Uterus (tissue), 4 donors: ENCODE data around the gene ELOVL5. TPM values are rescaled to one million over a fixed set of nuclear protein-coding genes. Genes with fewer than 3 reads are reported as not detected.
A peak's percentile ranks its signal among the peaks of the same experiment; 100 is the strongest.

Source experiments
- DNase-seq, 2 donors: peaks; one replicate each; pipeline ENCODE4 v3.0.0-alpha.2; 2019 to 2020
- H3K27ac ChIP-seq, 2 donors: fragments of 200-600 bp; sonication (generic); 1 replicate in 1 of 2; 2 replicates in 1 of 2; pipeline ENCODE4 v1.5.1; 2016 to 2018
- H3K27me3 ChIP-seq, 2 donors: fragments of 200-600 bp; sonication (generic); one replicate each; pipeline ENCODE4 v1.5.1; 2018 to 2019; ENCODE audit warnings: control low read depth in 1 of 2
- H3K36me3 ChIP-seq, 2 donors: fragments of 200-600 bp; sonication (generic); one replicate each; pipeline ENCODE4 v1.5.1; 2019; ENCODE audit warnings: control low read depth in 1 of 2
- H3K4me1 ChIP-seq, 2 donors: fragments of 200-600 bp; sonication (generic); one replicate each; pipeline ENCODE4 v1.5.1; 2018 to 2019; ENCODE audit warnings: control low read depth in 1 of 2
- H3K4me3 ChIP-seq, 2 donors: fragments of 200-600 bp; sonication (generic); 1 replicate in 1 of 2; 2 replicates in 1 of 2; pipeline ENCODE4 v1.5.1; 2018 to 2019; ENCODE audit warnings: mild to moderate bottlenecking in 1 of 2
- H3K9me3 ChIP-seq, 2 donors: fragments of 200-600 bp; sonication (generic); one replicate each; pipeline ENCODE4 v1.5.1; 2019; ENCODE audit warnings: control low read depth in 1 of 2
- POLR2A ChIP-seq, 2 donors: fragments of 450-650 bp; IDR thresholded peaks; one replicate each; pipeline ENCODE4 v1.6.1; 2016; ENCODE audit warnings: antibody characterized with exemption in 2 of 2, mild to moderate bottlenecking in 1 of 2, moderate library complexity in 1 of 2
- intact Hi-C: fragments of 100-400 bp; cut with DNase I; formaldehyde crosslinking; loops from one replicate; pipeline ENCODE4 v1.15.1; 2023; ENCODE audit warnings: low total_unique reads
- total RNA-seq, 4 donors: library from RNA; depleted of rRNA in 3 of 4; stranded (reverse); fragments of >200 nt in 3 of 4; gene quantifications; one replicate each; pipeline versions ENCODE4 v1.1.0 to v1.2.4, GENCODE V29; 2014 to 2023
- TF ChIP-seq, protein P1 (sequence below), 4 experiments: fragments of 200-600 bp in 2 of 4; fragments of 450-650 bp in 2 of 4; sonication (generic) in 2 of 4; IDR thresholded peaks; one replicate each; pipeline ENCODE4 v1.5.1; 2016 to 2019; ENCODE audit warnings: antibody characterized with exemption in 4 of 4, mild to moderate bottlenecking in 2 of 4, moderate library complexity in 1 of 4
- donor health status: DM: yes; HTN: yes; CAD: no.

ELOVL5 gene
- total RNA-seq, 4 donors from 2014 or later, result 26.4 to 80.7 (median 48.4) TPM

DNA sequence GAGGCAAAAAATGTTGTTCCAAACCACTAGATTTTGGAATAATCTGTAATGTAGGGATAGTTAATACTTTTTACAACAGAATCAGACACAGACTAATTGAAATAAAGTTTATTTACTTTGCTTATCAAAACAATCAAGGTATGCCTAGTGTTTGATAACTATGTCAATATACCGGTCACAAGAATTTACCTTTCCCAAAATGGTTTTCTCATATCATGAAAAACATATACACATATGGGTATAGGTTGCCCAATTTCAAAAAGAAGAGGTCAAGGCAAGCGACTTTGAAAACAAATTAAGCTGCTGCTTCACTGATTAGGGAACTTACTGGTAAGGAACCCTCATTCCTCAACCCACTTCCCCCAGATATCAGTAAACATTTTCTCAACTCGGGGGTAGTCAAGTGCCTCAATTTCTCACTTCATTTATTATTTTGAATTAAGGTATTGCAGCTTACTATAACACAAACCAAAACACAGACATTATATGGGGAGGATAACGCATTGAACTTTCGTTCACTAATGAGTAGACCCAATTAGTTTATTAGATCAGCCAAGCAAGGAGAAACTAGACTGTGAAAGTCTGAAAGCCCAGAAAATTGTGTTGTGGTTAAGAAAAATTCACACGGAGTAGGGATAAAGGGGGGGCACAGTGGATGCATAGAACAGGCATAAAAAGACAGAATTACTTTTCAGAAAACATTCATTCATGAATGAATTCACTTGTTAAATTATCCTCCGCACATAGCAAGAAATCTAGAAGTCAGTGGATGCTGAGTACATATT is 9.0 kb upstream of the ELOVL5 start:
- no peak for DNase-seq
- Histone ChIP-seq H3K27me3 (no peaks in the 10 kb centered on the region), H3K4me1 (peaks cover 0 to 3% of the 10 kb centered on the region in 2 donors), H3K9me3 (no peaks in the 10 kb centered on the region), H3K36me3 (no peaks in the 10 kb centered on the region), H3K4me3 (no peak overlapping the region), H3K27ac (no peak overlapping the region)
- intact Hi-C loops, result no loop called here
- TF ChIP-seq POLR2A (IDR thresholded peaks at IDR 0.05), result no peak
- TF ChIP-seq, protein P1, sequence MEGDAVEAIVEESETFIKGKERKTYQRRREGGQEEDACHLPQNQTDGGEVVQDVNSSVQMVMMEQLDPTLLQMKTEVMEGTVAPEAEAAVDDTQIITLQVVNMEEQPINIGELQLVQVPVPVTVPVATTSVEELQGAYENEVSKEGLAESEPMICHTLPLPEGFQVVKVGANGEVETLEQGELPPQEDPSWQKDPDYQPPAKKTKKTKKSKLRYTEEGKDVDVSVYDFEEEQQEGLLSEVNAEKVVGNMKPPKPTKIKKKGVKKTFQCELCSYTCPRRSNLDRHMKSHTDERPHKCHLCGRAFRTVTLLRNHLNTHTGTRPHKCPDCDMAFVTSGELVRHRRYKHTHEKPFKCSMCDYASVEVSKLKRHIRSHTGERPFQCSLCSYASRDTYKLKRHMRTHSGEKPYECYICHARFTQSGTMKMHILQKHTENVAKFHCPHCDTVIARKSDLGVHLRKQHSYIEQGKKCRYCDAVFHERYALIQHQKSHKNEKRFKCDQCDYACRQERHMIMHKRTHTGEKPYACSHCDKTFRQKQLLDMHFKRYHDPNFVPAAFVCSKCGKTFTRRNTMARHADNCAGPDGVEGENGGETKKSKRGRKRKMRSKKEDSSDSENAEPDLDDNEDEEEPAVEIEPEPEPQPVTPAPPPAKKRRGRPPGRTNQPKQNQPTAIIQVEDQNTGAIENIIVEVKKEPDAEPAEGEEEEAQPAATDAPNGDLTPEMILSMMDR (IDR thresholded peaks at IDR 0.05), result no peak

GRCh38 chr6:53353624-53354023 is 4.9 kb upstream of the ELOVL5 start:
- Histone ChIP-seq H3K4me3 (no peak overlapping the region), H3K27me3 (no peaks in the 10 kb centered on the region), H3K4me1 (peaks cover 0 to 2% of the 10 kb centered on the region in 2 donors), H3K36me3 (no peaks in the 10 kb centered on the region), H3K9me3 (no peaks in the 10 kb centered on the region), H3K27ac (no peak overlapping the region)
- TF ChIP-seq, protein P1 (IDR thresholded peaks at IDR 0.05), result no peak
- no peak for TF ChIP-seq POLR2A (IDR thresholded peaks at IDR 0.05)
- intact Hi-C loops, result no loop called here
- DNase-seq, result no peak

DNA sequence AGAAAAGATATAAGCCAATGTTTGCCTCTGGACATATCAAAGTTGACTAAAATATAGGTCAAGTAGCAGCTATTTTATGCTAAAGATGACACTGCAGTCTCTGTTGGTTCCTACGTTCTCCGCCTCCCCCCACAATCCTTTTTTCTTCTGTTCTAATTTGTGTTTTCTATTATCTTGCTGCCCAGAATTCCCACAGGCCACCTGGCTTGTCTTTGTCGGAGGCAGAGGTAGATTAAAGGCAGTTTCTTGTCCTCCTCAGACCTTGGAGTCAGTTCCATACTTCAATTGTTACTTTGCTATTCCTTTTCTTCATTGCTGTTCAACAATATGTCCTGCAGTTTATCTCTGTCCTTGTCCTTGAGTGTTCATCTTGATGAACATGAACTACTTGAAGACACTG is 3.6 kb upstream of the ELOVL5 start:
- no peak for DNase-seq
- intact Hi-C loops, result no loop called here
- Histone ChIP-seq H3K36me3 (no peaks in the 10 kb centered on the region), H3K4me3 (no peak overlapping the region), H3K4me1 (no peaks in the 10 kb centered on the region), H3K27me3 (no peaks in the 10 kb centered on the region), H3K27ac (no peak overlapping the region), H3K9me3 (no peaks in the 10 kb centered on the region)
- TF ChIP-seq, protein P1 (IDR thresholded peaks at IDR 0.05), result no peak
- TF ChIP-seq POLR2A (IDR thresholded peaks at IDR 0.05), result no peak

- Histone ChIP-seq H3K4me3 (peak overlapping the region; percentile 79 to 90), H3K36me3 (no peaks in the 10 kb centered on the region), H3K27ac (peak overlapping the region; percentile 94 to 95), H3K9me3 (no peaks in the 10 kb centered on the region), H3K27me3 (no peaks in the 10 kb centered on the region), H3K4me1 (no peaks in the 10 kb centered on the region)
- TF ChIP-seq, protein P1 (IDR thresholded peaks at IDR 0.05), result no peak
- no peak for TF ChIP-seq POLR2A (IDR thresholded peaks at IDR 0.05)
- intact Hi-C loops, result no loop called here
- no peak for DNase-seq
Measured at GRCh38 chr6:53349209-53349693, 501 bp upstream of the ELOVL5 start.

GRCh38 chr6:53347921-53348370 is 804 bp downstream of the ELOVL5 start:
- intact Hi-C loops, result no loop called here
- Histone ChIP-seq H3K27ac (peak overlapping the region; percentile 94 to 95), H3K4me1 (no peaks in the 10 kb centered on the region), H3K4me3 (peak overlapping the region; percentile 79 to 90), H3K9me3 (no peaks in the 10 kb centered on the region), H3K36me3 (no peaks in the 10 kb centered on the region), H3K27me3 (no peaks in the 10 kb centered on the region)
- TF ChIP-seq, protein P1 (IDR thresholded peaks at IDR 0.05), result no peak
- no peak for TF ChIP-seq POLR2A (IDR thresholded peaks at IDR 0.05)
- peak; percentile 70 to 72 for DNase-seq
